HCT116 (cell line): Measurements from ENCODE around the gene GYG1. TPM values are rescaled to one million over a fixed set of nuclear protein-coding genes. Genes with fewer than 3 reads are reported as not detected.

ENCODE experiments used
- ATAC-seq: fragments of 200-7000 bp; cut with Tn5 transposase; 2 replicates; pipeline ENCODE4 v1.9.1; 2020; ENCODE audit warnings: mild to moderate bottlenecking, moderate library complexity
- BruUV-seq: library from RNA; stranded (reverse); fragments of 400-500 nt; replicated peaks from 2 replicates; lab custom pipeline; 2021; lab: Mats Ljungman, UMichigan
- CTCF ChIA-PET: fragments of 300-600 bp; sonication (Branson Sonifier 250); formaldehyde crosslinking; loops from one replicate; lab custom pipeline; 2021; ENCODE audit warnings: antibody characterized with exemption; lab: Charles Lee
- POLR2A ChIA-PET: fragments of 300-600, 350-600 bp; sonication (Branson Sonifier 250); formaldehyde crosslinking; loops from one replicate; lab custom pipeline; 2021; ENCODE audit warnings: antibody characterized with exemption; lab: Charles Lee
- RAD21 ChIA-PET, 2 experiments: fragments of 300-600 bp; sonication (Branson Sonifier 250); formaldehyde crosslinking; loops; one replicate each; lab custom pipeline; 2023; ENCODE audit warnings: low total read pairs in 2 of 2; ENCODE audit not compliant: uncharacterized antibody in 2 of 2, unreplicated experiment in 2 of 2, low non-redundant PET in 1 of 2; lab: Charles Lee
- DNase-seq: peaks from one replicate; pipeline ENCODE4 v3.0.0-alpha.2; 2010; ENCODE audit warnings: low read depth, low spot score
- H2AFZ ChIP-seq: fragments of 200-600 bp; shearing (Covaris generic), sonication (generic); 2 replicates; pipeline ENCODE4 v1.6.1; 2017; ENCODE audit warnings: low read depth, mixed run types, mixed read lengths, antibody characterized with exemption, low read length; ENCODE audit not compliant: poor library complexity, severe bottlenecking
- H3K27ac ChIP-seq: 2 replicates; pipeline ENCODE4 v1.5.1; 2012; ENCODE audit warnings: low read depth, low read length
- H3K27me3 ChIP-seq: fragments of 200-600 bp; sonication (generic); 2 replicates; pipeline ENCODE4 v1.6.1; 2016; ENCODE audit warnings: mixed run types, low read length, mixed read lengths; ENCODE audit not compliant: insufficient read depth
- H3K36me3 ChIP-seq, 2 experiments: fragments of 200-500 bp in 1 of 2; fragments of 200-600 bp in 1 of 2; sonication (Bioruptor generic) in 1 of 2; sonication (generic) in 1 of 2; 2 replicates each; pipeline versions ENCODE4 v1.5.1 to v1.6.1; 2014 to 2016; ENCODE audit warnings: low read length in 2 of 2, inconsistent platforms in 1 of 2, mixed read lengths in 1 of 2, mixed run types in 1 of 2; ENCODE audit not compliant: insufficient read depth in 2 of 2, control insufficient read depth in 1 of 2
- H3K4me1 ChIP-seq, 2 experiments: fragments of 200-600 bp in 1 of 2; sonication (generic) in 1 of 2; 2 replicates each; pipeline versions ENCODE4 v1.5.1 to v1.6.1; 2012 to 2017; ENCODE audit warnings: low read length in 2 of 2, inconsistent platforms in 1 of 2, mild to moderate bottlenecking in 1 of 2, mixed read lengths in 1 of 2, mixed run types in 1 of 2, moderate library complexity in 1 of 2; ENCODE audit not compliant: insufficient read depth in 2 of 2, control insufficient read depth in 1 of 2
- H3K4me2 ChIP-seq: fragments of 200-600 bp; sonication (generic); 2 replicates; pipeline ENCODE4 v1.6.1; 2017; ENCODE audit warnings: mixed run types, low read length, mixed read lengths
- H3K4me3 ChIP-seq, 2 experiments: fragments of 200-600 bp in 1 of 2; sonication (generic) in 1 of 2; replicated peaks in 1 of 2; 2 replicates each; pipeline ENCODE4 v1.5.1; 2011 to 2016; ENCODE audit warnings: low read length in 2 of 2, control low read depth in 1 of 2, low read depth in 1 of 2, mild to moderate bottlenecking in 1 of 2, mixed read lengths in 1 of 2, mixed run types in 1 of 2
- H3K79me2 ChIP-seq: fragments of 200-600 bp; sonication (generic); 2 replicates; pipeline ENCODE4 v1.6.1; 2017; ENCODE audit warnings: mild to moderate bottlenecking, mixed run types, low read length, moderate library complexity, mixed read lengths; ENCODE audit not compliant: insufficient read depth
- H3K9ac ChIP-seq: fragments of 200-600 bp; sonication (generic); 2 replicates; pipeline ENCODE4 v1.6.1; 2016; ENCODE audit warnings: low read length, mixed read lengths
- H3K9me2 ChIP-seq: fragments of 200-600 bp; sonication (generic), shearing (Covaris generic); 2 replicates; pipeline ENCODE4 v1.6.1; 2017; ENCODE audit warnings: mixed run types, mild to moderate bottlenecking, moderate library complexity; ENCODE audit not compliant: insufficient read depth
- H3K9me3 ChIP-seq, 2 experiments: fragments of 200-500 bp in 1 of 2; fragments of 200-600 bp in 1 of 2; sonication (Bioruptor generic) in 1 of 2; sonication (generic) in 1 of 2; 2 replicates each; pipeline ENCODE4 v1.6.1; 2014 to 2017; ENCODE audit warnings: low read length in 2 of 2, mixed read lengths in 2 of 2, inconsistent platforms in 1 of 2, low read depth in 1 of 2, mild to moderate bottlenecking in 1 of 2, mixed run types in 1 of 2, moderate library complexity in 1 of 2; ENCODE audit not compliant: control insufficient read depth in 1 of 2, insufficient read depth in 1 of 2
- H4K20me1 ChIP-seq: fragments of 200-600 bp; sonication (generic), shearing (Covaris generic); 2 replicates; pipeline ENCODE4 v1.6.1; 2017; ENCODE audit warnings: mixed run types, mild to moderate bottlenecking, moderate library complexity; ENCODE audit not compliant: insufficient read depth
- CBX3 ChIP-seq: IDR thresholded peaks from 2 replicates; pipeline ENCODE4 v1.6.1; 2012; ENCODE audit warnings: low read depth
- CEBPB ChIP-seq: IDR thresholded peaks from 2 replicates; pipeline ENCODE4 v1.6.1; 2012; ENCODE audit warnings: low read depth
- EGR1 ChIP-seq: IDR thresholded peaks from 2 replicates; pipeline ENCODE4 v1.6.1; 2012; ENCODE audit warnings: low read depth
- ELF1 ChIP-seq: IDR thresholded peaks from 2 replicates; pipeline ENCODE4 v1.6.1; 2012; ENCODE audit warnings: low read depth, borderline replicate concordance
- EZH2phosphoT487 ChIP-seq: fragments of 200-600 bp; IDR thresholded peaks from 2 replicates; pipeline ENCODE4 v1.6.1; 2018; ENCODE audit warnings: antibody characterized with exemption, borderline replicate concordance
- FOSL1 ChIP-seq: IDR thresholded peaks from 2 replicates; pipeline ENCODE4 v1.6.1; 2012; ENCODE audit warnings: low read depth
- JUND ChIP-seq: IDR thresholded peaks from 2 replicates; pipeline ENCODE4 v1.6.1; 2012
- MAX ChIP-seq: IDR thresholded peaks from 2 replicates; pipeline ENCODE4 v1.6.1; 2012
- POLR2A ChIP-seq: IDR thresholded peaks from 2 replicates; pipeline ENCODE4 v1.7.0; 2011; ENCODE audit warnings: borderline replicate concordance; ENCODE audit not compliant: insufficient read depth, insufficient read length; ENCODE audit errors: extremely low read depth
- POLR2AphosphoS5 ChIP-seq: IDR thresholded peaks from 2 replicates; pipeline ENCODE4 v1.6.1; 2011; ENCODE audit warnings: mild to moderate bottlenecking, low read depth, low read length, moderate library complexity
- RAD21 ChIP-seq: IDR thresholded peaks from 2 replicates; pipeline ENCODE4 v1.6.1; 2012; ENCODE audit warnings: low read depth, mild to moderate bottlenecking
- REST ChIP-seq: IDR thresholded peaks from 2 replicates; pipeline ENCODE4 v1.6.1; 2012; ENCODE audit warnings: low read depth
- SIN3A ChIP-seq: IDR thresholded peaks from 2 replicates; pipeline ENCODE4 v1.6.1; 2012; ENCODE audit warnings: low read depth
- SP1 ChIP-seq: IDR thresholded peaks from 2 replicates; pipeline ENCODE4 v1.6.1; 2012; ENCODE audit warnings: low read depth
- SRF ChIP-seq: IDR thresholded peaks from 2 replicates; pipeline ENCODE4 v1.6.1; 2012; ENCODE audit warnings: low read depth
- TCF7L2 ChIP-seq: IDR thresholded peaks from 2 replicates; pipeline ENCODE4 v1.7.0; 2011; ENCODE audit warnings: borderline replicate concordance, inconsistent platforms; ENCODE audit not compliant: insufficient read depth, insufficient read length; ENCODE audit errors: extremely low read depth
- YY1 ChIP-seq: IDR thresholded peaks from 2 replicates; pipeline ENCODE4 v1.6.1; 2011; ENCODE audit warnings: low read length, low read depth, moderate library complexity, mild to moderate bottlenecking; ENCODE audit not compliant: insufficient replicate concordance; ENCODE audit errors: extremely low read depth
- ZBTB33 ChIP-seq: IDR thresholded peaks from 2 replicates; pipeline ENCODE4 v1.6.1; 2011; ENCODE audit warnings: mild to moderate bottlenecking, low read length, moderate library complexity; ENCODE audit not compliant: insufficient replicate concordance; ENCODE audit errors: extremely low read depth
- ZFX ChIP-seq: fragments of 450-650 bp; IDR thresholded peaks from 2 replicates; pipeline ENCODE4 v1.6.1; 2017
- ZNF274 ChIP-seq: fragments of 200-500 bp; sonication (Bioruptor generic); IDR thresholded peaks from 2 replicates; pipeline ENCODE4 v1.6.1; 2014; ENCODE audit warnings: mild to moderate bottlenecking, low read depth, low read length, inconsistent platforms
- intact Hi-C: fragments of 100-400 bp; cut with micrococcal nuclease; formaldehyde crosslinking; loops from 2 replicates; pipeline ENCODE4 v1.10.0; 2022
- total RNA-seq: library from RNA; stranded (reverse); gene quantifications from one replicate; pipeline ENCODE4 v1.2.1, GENCODE V29; 2021; ENCODE audit not compliant: unreplicated experiment

GYG1 gene
- total RNA-seq, 1 experiment from 2014 or later = 28.9 TPM

- no peak overlapping the region for H3K9ac ChIP-seq
- BruUV-seq = no TSS peak
- H3K36me3 ChIP-seq = peaks cover 9 to 30% of the 10 kb centered on the region in 2 experiments
- intact Hi-C loops = no loop called here
- no peak for TF ChIP-seq MAX
- no peak for TF ChIP-seq POLR2AphosphoS5
- no peak for TF ChIP-seq EGR1
- TF ChIP-seq SIN3A = no peak
- no peak for TF ChIP-seq JUND
- no peak for TF ChIP-seq YY1
- no peak for TF ChIP-seq SRF
- no peak for TF ChIP-seq ZFX
- no peak for TF ChIP-seq EZH2phosphoT487
- no peak for TF ChIP-seq ZBTB33
- no peak for TF ChIP-seq TCF7L2
- no peak for TF ChIP-seq CBX3
- no peak for TF ChIP-seq ELF1
- TF ChIP-seq RAD21 = no peak
- no peak for TF ChIP-seq POLR2A
- TF ChIP-seq ZNF274 = no peak
- TF ChIP-seq FOSL1 = no peak
- no peak for TF ChIP-seq REST
- no peak for TF ChIP-seq SP1
- no peak for TF ChIP-seq CEBPB
- ChIA-PET POLR2A (no interaction called here), RAD21 (no interaction called here), CTCF (no interaction called here)
- H3K27me3 ChIP-seq = no peaks in the 10 kb centered on the region
- no peaks in the 10 kb centered on the region for H4K20me1 ChIP-seq
- no peak overlapping the region for H3K27ac ChIP-seq
- no peak overlapping the region for H3K4me3 ChIP-seq
- no peak overlapping the region for H2AFZ ChIP-seq
- no peak for ATAC-seq
- H3K9me2 ChIP-seq = no peaks in the 10 kb centered on the region
- peaks cover 0 to 6% of the 10 kb centered on the region in 2 experiments; a peak in 1 of 4 replicates for H3K9me3 ChIP-seq
- H3K4me2 ChIP-seq = no peak overlapping the region
- H3K4me1 ChIP-seq = no peaks in the 10 kb centered on the region
- DNase-seq = no peak
- H3K79me2 ChIP-seq = no peaks in the 10 kb centered on the region
Measured at GRCh38 chr3:149026718-149027117, 35.4 kb downstream of the GYG1 start.
